Measurements from ENCODE around the gene METTL27. TPM values are rescaled to one million over a fixed set of nuclear protein-coding genes. Genes with fewer than 3 reads are reported as not detected.
"Not testable (repeated sequence)": the region's sequence is repeated elsewhere in the genome, so short reads cannot be mapped to it uniquely, and the experiment has no call there.

The METTL27 gene
- total RNA-seq, 2 donors from 2014 or later: 0.90 to 5.1 TPM

- intact Hi-C loops (cut with DNase I): no loop called here
- DNase-seq (ENCODE audit: low spot score): no peak
Observed at GRCh38 chr7:73828107-73828803, 14.1 kb downstream of the METTL27 start.

- intact Hi-C loops (cut with DNase I): no loop called here
- DNase-seq (ENCODE audit: low spot score): no peak
Observed at GRCh38 chr7:73827567-73828106, 14.7 kb downstream of the METTL27 start.

DNA sequence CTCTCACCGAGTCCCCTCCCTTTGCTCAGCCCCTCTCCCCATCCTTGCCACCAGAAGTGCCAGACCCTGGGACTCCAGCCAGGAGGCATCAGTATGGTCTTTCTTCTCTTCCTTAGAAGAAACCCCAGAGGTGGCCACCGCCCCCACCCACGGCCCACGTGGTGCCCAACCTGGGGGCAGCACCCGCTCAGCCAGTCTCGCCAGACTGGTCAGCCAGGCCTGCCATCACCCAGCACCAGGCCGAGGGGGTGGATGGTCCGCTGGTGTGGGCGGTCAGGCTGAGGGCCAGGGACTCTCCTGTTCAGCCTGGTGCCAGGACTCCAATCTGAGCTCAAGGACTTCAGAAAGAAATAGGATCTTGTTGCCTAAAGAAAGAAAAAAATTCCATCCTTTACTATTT is 17.3 kb downstream of the METTL27 start:
- intact Hi-C loops (cut with DNase I): no loop called here
- DNase-seq (ENCODE audit: low spot score): no peak

- peak; percentile 36 for DNase-seq (ENCODE audit: low spot score)
Observed at GRCh38 chr7:73823873-73824592, 18.3 kb downstream of the METTL27 start.

DNA sequence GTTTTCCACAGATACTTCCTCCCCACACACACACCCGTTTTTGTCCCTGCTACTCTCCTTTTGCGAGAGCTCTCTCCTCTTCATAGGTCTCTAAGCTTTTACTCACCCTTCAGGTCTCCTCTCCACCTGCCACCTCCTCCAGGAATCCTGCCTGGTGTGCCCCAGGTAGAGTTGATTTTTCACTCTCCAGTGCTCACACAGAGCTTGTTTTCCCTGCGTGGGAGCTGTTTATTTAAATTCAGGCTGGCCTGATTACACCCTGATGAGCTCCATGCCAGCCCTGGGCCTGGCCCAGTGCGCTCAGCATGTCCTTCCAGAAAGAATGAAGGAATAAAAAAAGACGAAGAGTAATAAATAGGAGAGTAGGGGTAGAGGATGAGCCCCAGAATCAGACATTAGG is 19.1 kb downstream of the METTL27 start:
- DNase-seq (ENCODE audit: low spot score): peak; percentile 14
- intact Hi-C loops (cut with DNase I): no loop called here

More at GRCh38 chr7:73823873-73824592, 18.3 kb downstream of the METTL27 start:
- intact Hi-C loops (cut with DNase I): no loop called here

DNA sequence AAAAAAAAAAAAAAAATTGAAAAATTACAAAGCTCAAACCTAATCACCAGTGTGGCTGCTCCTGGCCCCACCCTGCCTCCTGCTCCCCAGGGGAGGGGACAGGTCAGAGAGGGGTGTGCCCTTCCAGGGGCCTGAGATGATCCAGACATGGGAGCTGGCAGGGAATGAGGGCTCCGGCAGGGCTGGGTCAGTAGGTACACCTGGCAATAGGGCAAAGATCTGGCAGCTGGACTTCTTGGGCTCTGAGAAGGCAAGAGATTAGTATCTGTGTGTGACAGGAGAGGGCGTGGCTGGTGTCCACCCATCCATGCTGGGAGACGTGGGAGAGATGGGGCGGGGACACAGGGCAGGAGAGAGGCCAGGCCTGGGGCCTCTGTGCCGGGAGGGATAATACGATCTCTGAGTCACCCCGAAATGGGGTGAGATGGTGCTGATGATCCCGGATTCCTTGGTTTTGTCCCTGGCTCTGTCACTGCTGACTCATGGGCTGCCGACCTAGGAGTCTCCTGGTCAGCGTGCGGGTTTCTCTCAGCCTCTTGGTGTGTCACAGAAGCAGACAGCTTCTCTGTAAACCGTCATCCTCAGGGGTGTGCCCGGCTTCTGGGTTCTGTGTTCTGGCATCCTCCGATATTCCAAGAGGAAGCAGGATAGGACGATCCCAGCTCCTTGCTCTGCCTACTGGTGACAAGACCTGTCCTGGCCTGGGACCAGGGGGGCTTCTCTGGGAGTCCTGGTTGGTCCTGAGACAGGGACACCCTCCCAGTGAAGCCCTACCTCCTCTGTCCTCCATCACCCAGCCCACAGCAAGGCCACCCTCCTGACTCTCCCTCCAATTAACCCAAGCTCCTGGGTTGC is 19.8 kb downstream of the METTL27 start:
- peak; percentile 91 for DNase-seq (ENCODE audit: low spot score)
- intact Hi-C loops (cut with DNase I): no loop called here

- DNase-seq (ENCODE audit: low spot score); intact Hi-C loops (cut with DNase I): not testable (repeated sequence)
Observed at GRCh38 chr7:73821597-73822285, 20.6 kb downstream of the METTL27 start.

GRCh38 chr7:73820013-73820412 is 22.3 kb downstream of the METTL27 start:
- intact Hi-C loops (cut with DNase I): no loop called here
- no peak for DNase-seq (ENCODE audit: low spot score)

GRCh38 chr7:73817121-73817520 is 25.2 kb downstream of the METTL27 start:
- peak; percentile 60 for DNase-seq (ENCODE audit: low spot score)
- intact Hi-C loops (cut with DNase I): loop anchor here in 1 of 2 donors (5.0 kb wide), 1 partner anchor 35 kb away; no protein-coding TSS in a partner anchor

DNA sequence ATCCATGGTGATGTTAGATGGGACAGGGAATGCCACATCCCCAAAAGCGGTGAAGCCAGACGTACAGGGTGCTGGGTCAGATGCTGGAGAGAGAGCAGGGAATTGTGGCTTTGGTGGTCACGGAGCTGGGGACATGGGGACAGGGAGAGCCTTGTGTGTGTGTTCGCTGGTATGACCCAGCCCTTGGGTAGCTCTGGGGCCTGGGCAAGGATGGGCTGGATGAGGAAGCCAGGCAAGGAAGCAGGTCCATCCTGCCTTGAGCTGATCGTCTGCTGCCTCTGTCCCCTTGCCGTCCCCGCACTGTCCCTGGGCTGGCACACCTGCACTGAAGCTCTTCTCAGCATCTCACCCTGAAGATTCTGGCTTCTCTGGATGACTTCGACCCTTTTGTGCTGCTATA is 26.9 kb downstream of the METTL27 start:
- intact Hi-C loops (cut with DNase I): loop anchor here in 1 of 2 donors (5.0 kb wide), 1 partner anchor 37 kb away; no protein-coding TSS in a partner anchor
- DNase-seq (ENCODE audit: low spot score): peak; percentile 58

DNA sequence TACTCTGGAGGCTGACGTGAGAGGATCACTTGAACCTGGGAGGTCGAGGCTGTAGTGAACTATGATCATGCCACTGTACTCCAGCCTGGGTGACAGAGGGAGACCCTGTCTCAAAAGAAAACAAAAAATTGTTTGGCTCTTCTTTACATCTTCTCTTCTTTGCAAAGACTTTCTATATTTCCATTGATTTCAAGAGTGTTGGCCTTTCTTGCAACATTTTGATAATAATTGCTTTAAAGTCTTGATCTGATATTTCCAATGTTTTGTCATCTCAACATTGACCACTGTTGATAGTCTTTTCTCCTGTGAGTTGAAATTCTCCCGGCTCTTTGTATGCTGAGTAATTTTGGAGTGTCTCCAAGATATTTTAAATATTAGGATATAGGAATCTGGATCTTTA is 29.3 kb downstream of the METTL27 start:
- intact Hi-C loops (cut with DNase I): loop anchor here in 1 of 2 donors (5.0 kb wide), 1 partner anchor 44 kb away; no protein-coding TSS in a partner anchor
- DNase-seq (ENCODE audit: low spot score): no peak

- peak; percentile 91 for DNase-seq (ENCODE audit: low spot score)
- intact Hi-C loops (cut with DNase I): loop anchor here in 1 of 2 donors (5.0 kb wide), 1 partner anchor 46 kb away; no protein-coding TSS in a partner anchor
Observed at GRCh38 chr7:73811760-73812168, 30.6 kb downstream of the METTL27 start.

- DNase-seq (ENCODE audit: low spot score): peak; percentile 48
- intact Hi-C loops (cut with DNase I): loop anchor here in 1 of 2 donors (5.0 kb wide), 1 partner anchor 46 kb away; no protein-coding TSS in a partner anchor
Observed at GRCh38 chr7:73810998-73811360, 31.3 kb downstream of the METTL27 start.

DNA sequence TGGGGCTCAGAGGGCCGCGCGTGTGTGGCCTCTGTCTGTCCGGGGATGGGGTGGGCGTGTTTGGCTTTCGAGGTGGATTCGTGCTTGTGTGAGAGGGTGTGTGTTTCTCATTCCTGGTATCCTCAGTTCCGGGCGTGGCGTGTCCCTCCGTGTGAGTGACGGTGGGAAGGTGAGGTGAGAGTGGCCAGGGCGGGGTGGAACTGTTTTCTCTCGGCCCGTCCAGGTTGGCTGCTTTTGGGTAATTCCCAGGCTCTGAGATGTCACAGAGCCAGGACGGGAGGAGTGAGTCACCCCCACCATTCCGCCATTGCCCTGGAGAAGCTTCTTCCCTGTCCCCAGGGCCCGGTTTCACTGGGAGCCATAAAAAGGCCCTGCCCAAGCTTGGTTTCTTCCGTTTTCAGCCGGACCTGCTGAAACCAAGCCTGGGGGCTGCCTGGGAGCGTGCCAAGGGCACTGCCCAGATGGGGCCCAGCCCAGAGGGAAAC is 32.8 kb downstream of the METTL27 start:
- intact Hi-C loops (cut with DNase I): no loop called here
- DNase-seq (ENCODE audit: low spot score): peak; percentile 64

DNA sequence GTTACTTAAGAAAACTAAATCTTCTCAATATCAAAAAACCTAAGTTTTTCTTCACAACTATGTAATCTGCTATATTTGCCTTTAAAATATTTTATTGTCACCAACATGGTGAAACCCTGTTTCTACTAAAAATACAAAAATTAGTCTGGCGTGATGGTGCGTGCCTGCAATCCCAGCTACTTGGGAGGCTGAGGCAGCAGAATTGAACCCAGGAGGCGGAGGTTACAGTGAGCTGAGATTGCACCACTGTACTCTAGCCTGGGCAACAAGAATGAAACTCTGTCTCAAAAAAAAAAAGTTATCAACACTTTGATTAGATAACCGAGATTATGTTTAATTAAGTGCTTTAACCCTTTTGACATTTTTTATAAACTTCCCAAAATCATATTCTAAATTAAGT is 39.9 kb downstream of the METTL27 start:
- intact Hi-C loops (cut with DNase I): no loop called here

GRCh38 chr7:73801577-73801976 is 40.7 kb downstream of the METTL27 start:
- intact Hi-C loops (cut with DNase I): no loop called here
- no peak for DNase-seq (ENCODE audit: low spot score)

More for the DNA sequence above, 39.9 kb downstream of the METTL27 start:
- DNase-seq (ENCODE audit: low spot score): no peak

- no peak for DNase-seq (ENCODE audit: low spot score)
- intact Hi-C loops (cut with DNase I): no loop called here
Observed at GRCh38 chr7:73799282-73800141, 42.8 kb downstream of the METTL27 start.

GRCh38 chr7:73797176-73797575 is 45.1 kb downstream of the METTL27 start:
- intact Hi-C loops (cut with DNase I); DNase-seq (ENCODE audit: low spot score): not testable (repeated sequence)
